Right lobe of liver (tissue), 4 donors: ENCODE measurements around the gene NIM1K.

Experiments used
- POLR2A ChIP-seq: fragments of 450-650 bp; IDR thresholded peaks from one replicate; pipeline ENCODE4 v1.6.1; 2017; ENCODE audit warnings: antibody characterized with exemption, mild to moderate bottlenecking
- TF ChIP-seq, protein P1 (sequence below), 4 donors: fragments of 200-600 bp in 3 of 4; fragments of 450-650 bp in 1 of 4; IDR thresholded peaks; one replicate each; pipeline versions ENCODE4 v1.5.1 to v1.8.0; 2016 to 2022; ENCODE audit warnings: antibody characterized with exemption in 4 of 4, mild to moderate bottlenecking in 2 of 4
- donor health status: DM: no; HTN: no; CAD: no.
- donor health status: DM: no; HTN: no; CAD: no.
- donor health status: DM: no; HTN: yes; CAD: no.

DNA sequence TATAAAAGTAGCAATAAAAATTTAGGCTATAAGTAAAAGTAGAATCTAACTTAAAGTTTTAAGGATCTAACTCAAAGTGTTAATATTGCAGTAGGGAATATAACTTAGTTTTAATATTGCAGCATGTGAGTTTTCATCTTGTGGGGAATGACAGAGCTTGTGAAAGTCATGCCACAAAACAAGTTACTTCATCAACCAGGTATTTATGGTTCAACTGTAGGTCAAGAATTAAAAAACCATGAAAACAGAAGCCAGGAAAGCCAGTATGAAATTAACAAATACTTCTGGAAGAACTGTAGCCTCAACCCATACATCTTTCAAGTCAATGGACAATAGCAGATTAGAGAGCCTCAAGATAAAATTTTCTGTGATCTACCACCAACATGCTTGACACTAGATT lies 102.2 kb downstream of the NIM1K start:
- TF ChIP-seq, protein P1, sequence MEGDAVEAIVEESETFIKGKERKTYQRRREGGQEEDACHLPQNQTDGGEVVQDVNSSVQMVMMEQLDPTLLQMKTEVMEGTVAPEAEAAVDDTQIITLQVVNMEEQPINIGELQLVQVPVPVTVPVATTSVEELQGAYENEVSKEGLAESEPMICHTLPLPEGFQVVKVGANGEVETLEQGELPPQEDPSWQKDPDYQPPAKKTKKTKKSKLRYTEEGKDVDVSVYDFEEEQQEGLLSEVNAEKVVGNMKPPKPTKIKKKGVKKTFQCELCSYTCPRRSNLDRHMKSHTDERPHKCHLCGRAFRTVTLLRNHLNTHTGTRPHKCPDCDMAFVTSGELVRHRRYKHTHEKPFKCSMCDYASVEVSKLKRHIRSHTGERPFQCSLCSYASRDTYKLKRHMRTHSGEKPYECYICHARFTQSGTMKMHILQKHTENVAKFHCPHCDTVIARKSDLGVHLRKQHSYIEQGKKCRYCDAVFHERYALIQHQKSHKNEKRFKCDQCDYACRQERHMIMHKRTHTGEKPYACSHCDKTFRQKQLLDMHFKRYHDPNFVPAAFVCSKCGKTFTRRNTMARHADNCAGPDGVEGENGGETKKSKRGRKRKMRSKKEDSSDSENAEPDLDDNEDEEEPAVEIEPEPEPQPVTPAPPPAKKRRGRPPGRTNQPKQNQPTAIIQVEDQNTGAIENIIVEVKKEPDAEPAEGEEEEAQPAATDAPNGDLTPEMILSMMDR (IDR thresholded peaks at IDR 0.05): no peak
- no peak for TF ChIP-seq POLR2A
